WTC11 (cell line): ENCODE results near the gene FLT3LG. TPM values are rescaled to one million over a fixed set of nuclear protein-coding genes. Genes with fewer than 3 reads are reported as not detected.

Experiments used
- ATAC-seq: fragments of 200-7000 bp; cut with Tn5 transposase; 2 replicates; pipeline ENCODE4 v1.10.0; 2021; ENCODE audit warnings: mild to moderate bottlenecking, moderate library complexity
- CTCF ChIA-PET: fragments of 300-600 bp; sonication (Branson Sonifier 250); formaldehyde crosslinking; loops from one replicate; lab custom pipeline; 2021; ENCODE audit warnings: antibody characterized with exemption; lab: Charles Lee
- POLR2A ChIA-PET: fragments of 350-600 bp; sonication (Branson Sonifier 250); formaldehyde crosslinking; loops from one replicate; lab custom pipeline; 2021; ENCODE audit warnings: antibody characterized with exemption; lab: Charles Lee
- DNase-seq: peaks from one replicate; pipeline ENCODE4 v3.0.0; 2021; ENCODE audit warnings: low spot score
- H3K27ac Mint-ChIP-seq: 2 replicates; pipeline ENCODE4 v1.8.0; 2021; ENCODE audit warnings: mixed read lengths
- H3K27me3 Mint-ChIP-seq: 2 replicates; pipeline ENCODE4 v1.8.0; 2021; ENCODE audit warnings: low read depth, mild to moderate bottlenecking, moderate library complexity, mixed read lengths
- H3K36me3 Mint-ChIP-seq: 2 replicates; pipeline ENCODE4 v1.8.0; 2021; ENCODE audit warnings: mixed read lengths
- H3K4me1 Mint-ChIP-seq: 2 replicates; pipeline ENCODE4 v1.8.0; 2022; ENCODE audit warnings: mixed read lengths
- H3K4me3 Mint-ChIP-seq: 2 replicates; pipeline ENCODE4 v1.8.0; 2021; ENCODE audit warnings: mild to moderate bottlenecking, moderate library complexity, mixed read lengths
- H3K9me3 Mint-ChIP-seq: 2 replicates; pipeline ENCODE4 v1.8.0; 2021; ENCODE audit warnings: mixed read lengths
- ATF1 ChIP-seq: sonication (generic); formaldehyde crosslinking; IDR thresholded peaks from 2 replicates; pipeline ENCODE4 v1.8.1; 2023; ENCODE audit warnings: mild to moderate bottlenecking, moderate library complexity, missing genetic modification reagents
- HMGXB4 ChIP-seq: sonication (generic); formaldehyde crosslinking; IDR thresholded peaks from 2 replicates; pipeline ENCODE4 v1.8.1; 2023; ENCODE audit warnings: mild to moderate bottlenecking, moderate library complexity, missing genetic modification reagents
- JUN ChIP-seq: sonication (generic); formaldehyde crosslinking; IDR thresholded peaks from 2 replicates; pipeline ENCODE4 v1.8.0; 2023; ENCODE audit warnings: mild to moderate bottlenecking, missing genetic modification reagents
- NR3C1 ChIP-seq: sonication (generic); formaldehyde crosslinking; conservative IDR thresholded peaks from 2 replicates; pipeline ENCODE4 v1.8.1; 2023; ENCODE audit warnings: low read depth, mild to moderate bottlenecking, missing genetic modification reagents
- SMAD4 ChIP-seq: sonication (generic); formaldehyde crosslinking; IDR thresholded peaks from 2 replicates; pipeline ENCODE4 v1.8.0; 2022; ENCODE audit warnings: mild to moderate bottlenecking, missing genetic modification reagents
- ZNF671 ChIP-seq: fragments of 250-450 bp; sonication (Bioruptor Pico); IDR thresholded peaks from 2 replicates; pipeline ENCODE4 v1.8.0; 2021; ENCODE audit warnings: mild to moderate bottlenecking
- total RNA-seq: library from RNA; stranded (reverse); gene quantifications from 3 replicates; pipeline ENCODE4 v1.2.3, GENCODE V29; 2021
- TF ChIP-seq, protein P1 (sequence below): sonication (generic); formaldehyde crosslinking; IDR thresholded peaks from 2 replicates; pipeline ENCODE4 v1.8.1; 2023; ENCODE audit warnings: mild to moderate bottlenecking, missing genetic modification reagents, borderline replicate concordance
- TF ChIP-seq, protein P2 (sequence below): sonication (generic); formaldehyde crosslinking; IDR thresholded peaks from 2 replicates; pipeline ENCODE4 v1.8.1; 2023; ENCODE audit warnings: mild to moderate bottlenecking, missing genetic modification reagents, moderate library complexity
- TF ChIP-seq, protein P3 (sequence below): fragments of 250-450 bp; sonication (Bioruptor Pico); IDR thresholded peaks from 2 replicates; pipeline ENCODE4 v1.9.0; 2021; ENCODE audit warnings: mild to moderate bottlenecking, borderline replicate concordance
- TF ChIP-seq, protein P4 (sequence below): sonication (generic); formaldehyde crosslinking; IDR thresholded peaks from 2 replicates; pipeline ENCODE4 v1.8.1; 2022; ENCODE audit warnings: missing genetic modification reagents, borderline replicate concordance
- TF ChIP-seq, protein P5 (sequence below): sonication (generic); formaldehyde crosslinking; IDR thresholded peaks from 2 replicates; pipeline ENCODE4 v1.8.1; 2023; ENCODE audit warnings: mild to moderate bottlenecking, missing genetic modification reagents, moderate library complexity
- TF ChIP-seq, protein P6 (sequence below): sonication (generic); formaldehyde crosslinking; IDR thresholded peaks from 2 replicates; pipeline ENCODE4 v1.8.0; 2023; ENCODE audit warnings: mild to moderate bottlenecking, missing genetic modification reagents

The FLT3LG gene
- total RNA-seq, 1 experiment from 2014 or later = 2.9 TPM

- TF ChIP-seq, protein P1, sequence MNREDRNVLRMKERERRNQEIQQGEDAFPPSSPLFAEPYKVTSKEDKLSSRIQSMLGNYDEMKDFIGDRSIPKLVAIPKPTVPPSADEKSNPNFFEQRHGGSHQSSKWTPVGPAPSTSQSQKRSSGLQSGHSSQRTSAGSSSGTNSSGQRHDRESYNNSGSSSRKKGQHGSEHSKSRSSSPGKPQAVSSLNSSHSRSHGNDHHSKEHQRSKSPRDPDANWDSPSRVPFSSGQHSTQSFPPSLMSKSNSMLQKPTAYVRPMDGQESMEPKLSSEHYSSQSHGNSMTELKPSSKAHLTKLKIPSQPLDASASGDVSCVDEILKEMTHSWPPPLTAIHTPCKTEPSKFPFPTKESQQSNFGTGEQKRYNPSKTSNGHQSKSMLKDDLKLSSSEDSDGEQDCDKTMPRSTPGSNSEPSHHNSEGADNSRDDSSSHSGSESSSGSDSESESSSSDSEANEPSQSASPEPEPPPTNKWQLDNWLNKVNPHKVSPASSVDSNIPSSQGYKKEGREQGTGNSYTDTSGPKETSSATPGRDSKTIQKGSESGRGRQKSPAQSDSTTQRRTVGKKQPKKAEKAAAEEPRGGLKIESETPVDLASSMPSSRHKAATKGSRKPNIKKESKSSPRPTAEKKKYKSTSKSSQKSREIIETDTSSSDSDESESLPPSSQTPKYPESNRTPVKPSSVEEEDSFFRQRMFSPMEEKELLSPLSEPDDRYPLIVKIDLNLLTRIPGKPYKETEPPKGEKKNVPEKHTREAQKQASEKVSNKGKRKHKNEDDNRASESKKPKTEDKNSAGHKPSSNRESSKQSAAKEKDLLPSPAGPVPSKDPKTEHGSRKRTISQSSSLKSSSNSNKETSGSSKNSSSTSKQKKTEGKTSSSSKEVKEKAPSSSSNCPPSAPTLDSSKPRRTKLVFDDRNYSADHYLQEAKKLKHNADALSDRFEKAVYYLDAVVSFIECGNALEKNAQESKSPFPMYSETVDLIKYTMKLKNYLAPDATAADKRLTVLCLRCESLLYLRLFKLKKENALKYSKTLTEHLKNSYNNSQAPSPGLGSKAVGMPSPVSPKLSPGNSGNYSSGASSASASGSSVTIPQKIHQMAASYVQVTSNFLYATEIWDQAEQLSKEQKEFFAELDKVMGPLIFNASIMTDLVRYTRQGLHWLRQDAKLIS = no peak; the same call in 1 of the 2 replicates
- TF ChIP-seq, protein P2, sequence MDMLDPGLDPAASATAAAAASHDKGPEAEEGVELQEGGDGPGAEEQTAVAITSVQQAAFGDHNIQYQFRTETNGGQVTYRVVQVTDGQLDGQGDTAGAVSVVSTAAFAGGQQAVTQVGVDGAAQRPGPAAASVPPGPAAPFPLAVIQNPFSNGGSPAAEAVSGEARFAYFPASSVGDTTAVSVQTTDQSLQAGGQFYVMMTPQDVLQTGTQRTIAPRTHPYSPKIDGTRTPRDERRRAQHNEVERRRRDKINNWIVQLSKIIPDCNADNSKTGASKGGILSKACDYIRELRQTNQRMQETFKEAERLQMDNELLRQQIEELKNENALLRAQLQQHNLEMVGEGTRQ = peak; percentile 99
- no peak for TF ChIP-seq NR3C1 (CRISPR knock-in tag)
- peak; percentile 65; the same call in 1 of the 2 replicates for TF ChIP-seq ZNF671 (CRISPR knock-in tag)
- TF ChIP-seq ATF1 (CRISPR knock-in tag) = no peak
- TF ChIP-seq, protein P3, sequence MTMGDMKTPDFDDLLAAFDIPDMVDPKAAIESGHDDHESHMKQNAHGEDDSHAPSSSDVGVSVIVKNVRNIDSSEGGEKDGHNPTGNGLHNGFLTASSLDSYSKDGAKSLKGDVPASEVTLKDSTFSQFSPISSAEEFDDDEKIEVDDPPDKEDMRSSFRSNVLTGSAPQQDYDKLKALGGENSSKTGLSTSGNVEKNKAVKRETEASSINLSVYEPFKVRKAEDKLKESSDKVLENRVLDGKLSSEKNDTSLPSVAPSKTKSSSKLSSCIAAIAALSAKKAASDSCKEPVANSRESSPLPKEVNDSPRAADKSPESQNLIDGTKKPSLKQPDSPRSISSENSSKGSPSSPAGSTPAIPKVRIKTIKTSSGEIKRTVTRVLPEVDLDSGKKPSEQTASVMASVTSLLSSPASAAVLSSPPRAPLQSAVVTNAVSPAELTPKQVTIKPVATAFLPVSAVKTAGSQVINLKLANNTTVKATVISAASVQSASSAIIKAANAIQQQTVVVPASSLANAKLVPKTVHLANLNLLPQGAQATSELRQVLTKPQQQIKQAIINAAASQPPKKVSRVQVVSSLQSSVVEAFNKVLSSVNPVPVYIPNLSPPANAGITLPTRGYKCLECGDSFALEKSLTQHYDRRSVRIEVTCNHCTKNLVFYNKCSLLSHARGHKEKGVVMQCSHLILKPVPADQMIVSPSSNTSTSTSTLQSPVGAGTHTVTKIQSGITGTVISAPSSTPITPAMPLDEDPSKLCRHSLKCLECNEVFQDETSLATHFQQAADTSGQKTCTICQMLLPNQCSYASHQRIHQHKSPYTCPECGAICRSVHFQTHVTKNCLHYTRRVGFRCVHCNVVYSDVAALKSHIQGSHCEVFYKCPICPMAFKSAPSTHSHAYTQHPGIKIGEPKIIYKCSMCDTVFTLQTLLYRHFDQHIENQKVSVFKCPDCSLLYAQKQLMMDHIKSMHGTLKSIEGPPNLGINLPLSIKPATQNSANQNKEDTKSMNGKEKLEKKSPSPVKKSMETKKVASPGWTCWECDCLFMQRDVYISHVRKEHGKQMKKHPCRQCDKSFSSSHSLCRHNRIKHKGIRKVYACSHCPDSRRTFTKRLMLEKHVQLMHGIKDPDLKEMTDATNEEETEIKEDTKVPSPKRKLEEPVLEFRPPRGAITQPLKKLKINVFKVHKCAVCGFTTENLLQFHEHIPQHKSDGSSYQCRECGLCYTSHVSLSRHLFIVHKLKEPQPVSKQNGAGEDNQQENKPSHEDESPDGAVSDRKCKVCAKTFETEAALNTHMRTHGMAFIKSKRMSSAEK (CRISPR knock-in tag) = peak; percentile 65; the same call in 1 of the 2 replicates
- peak; percentile 73; the same call in 1 of the 2 replicates for TF ChIP-seq JUN (CRISPR knock-in tag)
- TF ChIP-seq, protein P4, sequence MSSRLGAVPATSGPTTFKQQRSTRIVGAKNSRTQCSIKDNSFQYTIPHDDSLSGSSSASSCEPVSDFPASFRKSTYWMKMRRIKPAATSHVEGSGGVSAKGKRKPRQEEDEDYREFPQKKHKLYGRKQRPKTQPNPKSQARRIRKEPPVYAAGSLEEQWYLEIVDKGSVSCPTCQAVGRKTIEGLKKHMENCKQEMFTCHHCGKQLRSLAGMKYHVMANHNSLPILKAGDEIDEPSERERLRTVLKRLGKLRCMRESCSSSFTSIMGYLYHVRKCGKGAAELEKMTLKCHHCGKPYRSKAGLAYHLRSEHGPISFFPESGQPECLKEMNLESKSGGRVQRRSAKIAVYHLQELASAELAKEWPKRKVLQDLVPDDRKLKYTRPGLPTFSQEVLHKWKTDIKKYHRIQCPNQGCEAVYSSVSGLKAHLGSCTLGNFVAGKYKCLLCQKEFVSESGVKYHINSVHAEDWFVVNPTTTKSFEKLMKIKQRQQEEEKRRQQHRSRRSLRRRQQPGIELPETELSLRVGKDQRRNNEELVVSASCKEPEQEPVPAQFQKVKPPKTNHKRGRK (CRISPR knock-in tag) = no peak
- TF ChIP-seq, all 79 proteins: peak for 32
Observed at GRCh38 chr19:49487277-49488045, 13.4 kb downstream of the FLT3LG start, which contains the start of gene RPL13A (continued).

- no peak for DNase-seq
- no peak for ATAC-seq
- POLR2A ChIA-PET = interaction anchor here (1.1 to 1.5 kb wide), 3 partner anchors 8 to 39 kb away, joined by 4 to 9 read pairs (median 5); partner anchors contain the start of gene RPS11
- TF ChIP-seq SMAD4 (CRISPR knock-in tag) = no peak
- TF ChIP-seq, protein P5, sequence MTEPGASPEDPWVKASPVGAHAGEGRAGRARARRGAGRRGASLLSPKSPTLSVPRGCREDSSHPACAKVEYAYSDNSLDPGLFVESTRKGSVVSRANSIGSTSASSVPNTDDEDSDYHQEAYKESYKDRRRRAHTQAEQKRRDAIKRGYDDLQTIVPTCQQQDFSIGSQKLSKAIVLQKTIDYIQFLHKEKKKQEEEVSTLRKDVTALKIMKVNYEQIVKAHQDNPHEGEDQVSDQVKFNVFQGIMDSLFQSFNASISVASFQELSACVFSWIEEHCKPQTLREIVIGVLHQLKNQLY = no peak
- TF ChIP-seq, protein P2 = no peak
- peak; percentile 54 for TF ChIP-seq ZNF671 (CRISPR knock-in tag)
- TF ChIP-seq, protein P6, sequence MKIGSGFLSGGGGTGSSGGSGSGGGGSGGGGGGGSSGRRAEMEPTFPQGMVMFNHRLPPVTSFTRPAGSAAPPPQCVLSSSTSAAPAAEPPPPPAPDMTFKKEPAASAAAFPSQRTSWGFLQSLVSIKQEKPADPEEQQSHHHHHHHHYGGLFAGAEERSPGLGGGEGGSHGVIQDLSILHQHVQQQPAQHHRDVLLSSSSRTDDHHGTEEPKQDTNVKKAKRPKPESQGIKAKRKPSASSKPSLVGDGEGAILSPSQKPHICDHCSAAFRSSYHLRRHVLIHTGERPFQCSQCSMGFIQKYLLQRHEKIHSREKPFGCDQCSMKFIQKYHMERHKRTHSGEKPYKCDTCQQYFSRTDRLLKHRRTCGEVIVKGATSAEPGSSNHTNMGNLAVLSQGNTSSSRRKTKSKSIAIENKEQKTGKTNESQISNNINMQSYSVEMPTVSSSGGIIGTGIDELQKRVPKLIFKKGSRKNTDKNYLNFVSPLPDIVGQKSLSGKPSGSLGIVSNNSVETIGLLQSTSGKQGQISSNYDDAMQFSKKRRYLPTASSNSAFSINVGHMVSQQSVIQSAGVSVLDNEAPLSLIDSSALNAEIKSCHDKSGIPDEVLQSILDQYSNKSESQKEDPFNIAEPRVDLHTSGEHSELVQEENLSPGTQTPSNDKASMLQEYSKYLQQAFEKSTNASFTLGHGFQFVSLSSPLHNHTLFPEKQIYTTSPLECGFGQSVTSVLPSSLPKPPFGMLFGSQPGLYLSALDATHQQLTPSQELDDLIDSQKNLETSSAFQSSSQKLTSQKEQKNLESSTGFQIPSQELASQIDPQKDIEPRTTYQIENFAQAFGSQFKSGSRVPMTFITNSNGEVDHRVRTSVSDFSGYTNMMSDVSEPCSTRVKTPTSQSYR = no peak
- no peak for TF ChIP-seq HMGXB4 (CRISPR knock-in tag)
Observed at GRCh38 chr19:49488046-49488862, 14.2 kb downstream of the FLT3LG start.

More at GRCh38 chr19:49488046-49488862, 14.2 kb downstream of the FLT3LG start:
- peaks cover 20% of the 10 kb centered on the region for H3K4me1 Mint-ChIP-seq
- peaks cover 55% of the 10 kb centered on the region for H3K36me3 Mint-ChIP-seq
- peak overlapping the region; percentile 97 for H3K4me3 Mint-ChIP-seq
- CTCF ChIA-PET = interaction anchor here (0.6 to 1.2 kb wide), 2 partner anchors 12 to 46 kb away, joined by 3 to 5 read pairs; no protein-coding TSS in a partner anchor
- peak overlapping the region; percentile 96 for H3K27ac Mint-ChIP-seq
- peaks cover 6% of the 10 kb centered on the region; the same call in 1 of the 2 replicates for H3K27me3 Mint-ChIP-seq
- H3K9me3 Mint-ChIP-seq = no peaks in the 10 kb centered on the region
